SH-SY5Y (cell line): Measurements from ENCODE around the gene FADS3.

Source experiments
- GATA2 ChIP-seq: IDR thresholded peaks from 2 replicates; pipeline ENCODE4 v1.6.1; 2011; ENCODE audit warnings: mild to moderate bottlenecking, low read depth, low read length
- GATA3 ChIP-seq: IDR thresholded peaks from 2 replicates; pipeline ENCODE4 v1.6.1; 2011; ENCODE audit warnings: low read depth, mild to moderate bottlenecking, low read length, moderate library complexity

DNA sequence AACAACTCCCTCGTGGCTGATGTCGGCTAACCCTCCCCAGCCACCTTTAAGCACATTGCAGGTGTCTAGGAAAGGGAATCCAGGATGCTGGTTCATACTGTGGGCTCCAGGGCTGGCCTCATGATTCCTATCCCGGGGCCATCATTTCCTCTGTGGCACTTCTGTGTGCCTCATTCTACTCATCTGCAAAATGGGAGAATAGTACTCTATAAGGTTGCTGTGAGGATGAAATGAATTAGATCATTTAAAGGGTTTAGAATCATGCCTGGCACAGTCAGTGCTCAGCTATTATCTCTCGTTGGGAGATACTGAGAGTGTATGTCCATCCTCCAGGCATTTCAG lies 4.3 kb upstream of the FADS3 start:
- TF ChIP-seq GATA2 (no peak), GATA3 (no peak)
